Activated naive CD8-positive, alpha-beta T cell treated with anti-CD3 and anti-CD28 coated beads, Interleukin-2, amount 10 ng/mL, durations not matched to agents 7 days and 5 days (primary cell): Measurements from ENCODE around the gene ENDOV. TPM values are rescaled to one million over a fixed set of nuclear protein-coding genes. Genes with fewer than 3 reads are reported as not detected.

ENCODE experiments used
- ATAC-seq: fragments of 150-1000 bp; cut with Tn5 transposase; one replicate; pipeline ENCODE4 v1.10.0; 2021; ENCODE audit warnings: low read depth, moderate library complexity
- POLR2A ChIA-PET: fragments of 350-600 bp; sonication (Branson Sonifier 250); formaldehyde crosslinking; loops from one replicate; lab custom pipeline; 2021; ENCODE audit warnings: antibody characterized with exemption; lab: Charles Lee
- DNase-seq: peaks from one replicate; pipeline ENCODE4 v3.0.0; 2021
- H3K27ac Mint-ChIP-seq: one replicate; pipeline ENCODE4 v1.8.0; 2022; ENCODE audit warnings: mild to moderate bottlenecking, mixed read lengths
- H3K27me3 Mint-ChIP-seq: one replicate; pipeline ENCODE4 v1.8.0; 2022; ENCODE audit warnings: mild to moderate bottlenecking, moderate library complexity, mixed read lengths
- H3K36me3 Mint-ChIP-seq: one replicate; pipeline ENCODE4 v1.8.0; 2021; ENCODE audit warnings: mild to moderate bottlenecking, mixed read lengths
- H3K4me1 Mint-ChIP-seq: one replicate; pipeline ENCODE4 v1.8.0; 2021; ENCODE audit warnings: mixed read lengths
- H3K4me3 Mint-ChIP-seq: one replicate; pipeline ENCODE4 v1.8.0; 2022; ENCODE audit warnings: mild to moderate bottlenecking, moderate library complexity, mixed read lengths
- H3K9me3 Mint-ChIP-seq: one replicate; pipeline ENCODE4 v1.8.0; 2021; ENCODE audit warnings: mixed read lengths
- total RNA-seq, 2 experiments: library from RNA; stranded (reverse); gene quantifications; one replicate each; pipeline ENCODE4 v1.2.3, GENCODE V29; 2021

The ENDOV gene
- total RNA-seq, 2 experiments from 2014 or later: 17.8 to 23.1 TPM

GRCh38 chr17:80445007-80445725, 30.2 kb downstream of the ENDOV start:
- H3K27me3 Mint-ChIP-seq: peaks cover 1% of the 10 kb centered on the region
- no peaks in the 10 kb centered on the region for H3K9me3 Mint-ChIP-seq
- POLR2A ChIA-PET: interaction anchor here (1.8 kb wide), 1 partner anchor 9 kb away, joined by 4 read pairs; no protein-coding TSS in a partner anchor
- peaks cover 2% of the 10 kb centered on the region for H3K4me1 Mint-ChIP-seq
- no peaks in the 10 kb centered on the region for H3K36me3 Mint-ChIP-seq
- DNase-seq (no peak), ATAC-seq (no peak)
- H3K27ac Mint-ChIP-seq: no peak overlapping the region
- no peak overlapping the region for H3K4me3 Mint-ChIP-seq

- H3K4me1 Mint-ChIP-seq: peaks cover 2% of the 10 kb centered on the region
- no peaks in the 10 kb centered on the region for H3K9me3 Mint-ChIP-seq
- no peak overlapping the region for H3K27ac Mint-ChIP-seq
- H3K27me3 Mint-ChIP-seq: peaks cover 1% of the 10 kb centered on the region
- H3K4me3 Mint-ChIP-seq: no peak overlapping the region
- DNase-seq (no peak), ATAC-seq (no peak)
- POLR2A ChIA-PET: interaction anchor here (1.8 kb wide), 1 partner anchor 9 kb away, joined by 4 read pairs; no protein-coding TSS in a partner anchor
- no peaks in the 10 kb centered on the region for H3K36me3 Mint-ChIP-seq
Measured at GRCh38 chr17:80445726-80446110, 30.8 kb downstream of the ENDOV start.

GRCh38 chr17:80446645-80447405, 31.9 kb downstream of the ENDOV start:
- POLR2A ChIA-PET: interaction anchor here (1.3 kb wide), 1 partner anchor 9 kb away, joined by 3 read pairs; no protein-coding TSS in a partner anchor
- ATAC-seq: no peak
- H3K36me3 Mint-ChIP-seq: no peaks in the 10 kb centered on the region
- no peak overlapping the region for H3K4me3 Mint-ChIP-seq
- H3K4me1 Mint-ChIP-seq: peaks cover 2% of the 10 kb centered on the region
- no peak overlapping the region for H3K27ac Mint-ChIP-seq
- no peaks in the 10 kb centered on the region for H3K9me3 Mint-ChIP-seq
- no peak for DNase-seq
- peaks cover 1% of the 10 kb centered on the region for H3K27me3 Mint-ChIP-seq

GRCh38 chr17:80447790-80448189, 32.8 kb downstream of the ENDOV start:
- H3K36me3 Mint-ChIP-seq: no peaks in the 10 kb centered on the region
- H3K27me3 Mint-ChIP-seq: peaks cover under 1% of the 10 kb centered on the region
- ATAC-seq (no peak), DNase-seq (no peak)
- no peak overlapping the region for H3K4me3 Mint-ChIP-seq
- peaks cover 2% of the 10 kb centered on the region for H3K4me1 Mint-ChIP-seq
- H3K9me3 Mint-ChIP-seq: no peaks in the 10 kb centered on the region
- no peak overlapping the region for H3K27ac Mint-ChIP-seq
- POLR2A ChIA-PET: no interaction called here

- no peak for ATAC-seq
- Mint-ChIP-seq H3K4me1 (peaks cover 12% of the 10 kb centered on the region), H3K9me3 (no peaks in the 10 kb centered on the region), H3K27ac (no peak overlapping the region), H3K27me3 (no peaks in the 10 kb centered on the region), H3K36me3 (no peaks in the 10 kb centered on the region), H3K4me3 (no peak overlapping the region)
- DNase-seq: no peak
- POLR2A ChIA-PET: no interaction called here
Measured at GRCh38 chr17:80449194-80449929, 34.4 kb downstream of the ENDOV start.

- Mint-ChIP-seq H3K27me3 (no peaks in the 10 kb centered on the region), H3K4me3 (no peak overlapping the region), H3K27ac (no peak overlapping the region), H3K4me1 (peaks cover 12% of the 10 kb centered on the region), H3K9me3 (no peaks in the 10 kb centered on the region), H3K36me3 (no peaks in the 10 kb centered on the region)
- POLR2A ChIA-PET: no interaction called here
- no peak for DNase-seq
- no peak for ATAC-seq
Measured at GRCh38 chr17:80449930-80450576, 35.1 kb downstream of the ENDOV start.

- H3K36me3 Mint-ChIP-seq: no peaks in the 10 kb centered on the region
- peaks cover 19% of the 10 kb centered on the region for H3K4me1 Mint-ChIP-seq
- DNase-seq (no peak), ATAC-seq (no peak)
- POLR2A ChIA-PET: no interaction called here
- no peaks in the 10 kb centered on the region for H3K9me3 Mint-ChIP-seq
- H3K27ac Mint-ChIP-seq: no peak overlapping the region
- H3K4me3 Mint-ChIP-seq: no peak overlapping the region
- H3K27me3 Mint-ChIP-seq: no peaks in the 10 kb centered on the region
Measured at GRCh38 chr17:80451104-80451775, 36.3 kb downstream of the ENDOV start.

GRCh38 chr17:80452173-80452915, 37.4 kb downstream of the ENDOV start:
- POLR2A ChIA-PET: no interaction called here
- H3K4me3 Mint-ChIP-seq: no peak overlapping the region
- no peak for DNase-seq
- H3K9me3 Mint-ChIP-seq: no peaks in the 10 kb centered on the region
- H3K4me1 Mint-ChIP-seq: peaks cover 27% of the 10 kb centered on the region
- no peak for ATAC-seq
- H3K36me3 Mint-ChIP-seq: no peaks in the 10 kb centered on the region
- no peak overlapping the region for H3K27ac Mint-ChIP-seq
- no peaks in the 10 kb centered on the region for H3K27me3 Mint-ChIP-seq

- Mint-ChIP-seq H3K27me3 (no peaks in the 10 kb centered on the region), H3K36me3 (no peaks in the 10 kb centered on the region), H3K4me1 (peaks cover 33% of the 10 kb centered on the region), H3K9me3 (no peaks in the 10 kb centered on the region), H3K27ac (peak overlapping the region; percentile 97), H3K4me3 (peak overlapping the region; percentile 96)
- no peak for ATAC-seq
- POLR2A ChIA-PET: interaction anchor here (1.0 to 2.3 kb wide), 8 partner anchors 8 to 406 kb away, joined by 4 to 24 read pairs (median 6); partner anchors contain the start of gene RPTOR
- no peak for DNase-seq
Measured at GRCh38 chr17:80453126-80453997, 38.4 kb downstream of the ENDOV start.

- H3K27me3 Mint-ChIP-seq: peaks cover 1% of the 10 kb centered on the region
- H3K27ac Mint-ChIP-seq: peak overlapping the region; percentile 97
- ATAC-seq (no peak), DNase-seq (no peak)
- H3K9me3 Mint-ChIP-seq: no peaks in the 10 kb centered on the region
- no peaks in the 10 kb centered on the region for H3K36me3 Mint-ChIP-seq
- H3K4me3 Mint-ChIP-seq: peak overlapping the region; percentile 96
- POLR2A ChIA-PET: interaction anchor here (0.7 to 2.3 kb wide), 31 partner anchors 9 to 1249 kb away, joined by 3 to 24 read pairs (median 4); partner anchors contain the start of genes ENDOV, GAA, MRPL12 and NPTX1
- H3K4me1 Mint-ChIP-seq: peaks cover 30% of the 10 kb centered on the region
Measured at GRCh38 chr17:80453998-80454556, 39.1 kb downstream of the ENDOV start.
